GM23338 (cell line): Measurements from ENCODE around the gene GPX7.
A peak's percentile ranks its signal among the peaks of the same experiment; 100 is the strongest.

Experiments used
- CTCF ChIP-seq, 2 experiments: fragments of 200-600 bp in 1 of 2; sonication (generic) in 1 of 2; conservative IDR thresholded peaks; 2 replicates each; pipeline versions ENCODE4 v1.5.1 to v1.6.1; 2016 to 2017; ENCODE audit warnings: antibody characterized with exemption in 2 of 2, low read depth in 2 of 2, mild to moderate bottlenecking in 2 of 2, moderate library complexity in 1 of 2
- EZH2 ChIP-seq: fragments of 200-600 bp; sonication (generic); IDR thresholded peaks from one replicate; pipeline ENCODE4 v1.8.0; 2017; ENCODE audit warnings: antibody characterized with exemption, mild to moderate bottlenecking, low read depth; ENCODE audit not compliant: unreplicated experiment
- POLR2AphosphoS5 ChIP-seq: IDR thresholded peaks from 2 replicates; pipeline ENCODE4 v1.6.1; 2016; ENCODE audit warnings: antibody characterized with exemption, low read depth

- TF ChIP-seq CTCF (conservative IDR thresholded peaks at IDR 0.05; ENCODE audit: low read depth in 2 of 2), result no peak
- peak; percentile 49; the same call in 1 of the 2 replicates for TF ChIP-seq POLR2AphosphoS5
- TF ChIP-seq EZH2, result no peak
Observed at GRCh38 chr1:52601991-52602855, at the start of gene GPX7.
